ENCODE measurements around the gene TMPRSS4. TPM values are rescaled to one million over a fixed set of nuclear protein-coding genes. Genes with fewer than 3 reads are reported as not detected.

TMPRSS4 gene
- total RNA-seq, 6 experiments from 2014 or later: 0.35 to 0.51 TPM; not detected in 4

DNA sequence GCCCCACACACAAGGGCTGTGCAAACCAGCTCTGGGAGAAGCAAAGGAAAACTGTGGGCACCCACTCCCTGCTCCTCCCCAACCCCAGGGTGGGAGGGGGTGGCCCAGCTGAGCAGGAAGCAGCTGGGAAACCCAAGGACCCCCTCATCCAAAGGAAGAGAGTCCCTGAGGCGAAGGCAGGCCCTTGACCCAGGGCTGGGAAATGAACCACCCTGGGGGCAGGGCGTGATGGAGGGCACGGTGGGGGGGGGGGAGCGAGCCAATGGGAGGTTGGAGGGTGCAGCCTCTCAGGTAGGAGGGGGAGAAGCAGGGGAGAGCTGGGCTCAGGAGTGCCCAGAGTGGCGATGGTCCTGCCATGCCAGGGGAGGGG is 58.9 kb downstream of the TMPRSS4 start:
- Histone ChIP-seq H3K4me3 (no peak overlapping the region), H3K9me3 (no peaks in the 10 kb centered on the region), H3K27ac (no peak overlapping the region), H3K36me3 (no peaks in the 10 kb centered on the region), H3K4me1 (no peaks in the 10 kb centered on the region), H3K27me3 (no peaks in the 10 kb centered on the region)
- WGBS (ENCODE audit: insufficient coverage, low coverage, low lambda C conversion rate, missing lambda C conversion rate): no CpG with 5 or more reads among the region's 5 CpGs
- TF ChIP-seq, protein P1, sequence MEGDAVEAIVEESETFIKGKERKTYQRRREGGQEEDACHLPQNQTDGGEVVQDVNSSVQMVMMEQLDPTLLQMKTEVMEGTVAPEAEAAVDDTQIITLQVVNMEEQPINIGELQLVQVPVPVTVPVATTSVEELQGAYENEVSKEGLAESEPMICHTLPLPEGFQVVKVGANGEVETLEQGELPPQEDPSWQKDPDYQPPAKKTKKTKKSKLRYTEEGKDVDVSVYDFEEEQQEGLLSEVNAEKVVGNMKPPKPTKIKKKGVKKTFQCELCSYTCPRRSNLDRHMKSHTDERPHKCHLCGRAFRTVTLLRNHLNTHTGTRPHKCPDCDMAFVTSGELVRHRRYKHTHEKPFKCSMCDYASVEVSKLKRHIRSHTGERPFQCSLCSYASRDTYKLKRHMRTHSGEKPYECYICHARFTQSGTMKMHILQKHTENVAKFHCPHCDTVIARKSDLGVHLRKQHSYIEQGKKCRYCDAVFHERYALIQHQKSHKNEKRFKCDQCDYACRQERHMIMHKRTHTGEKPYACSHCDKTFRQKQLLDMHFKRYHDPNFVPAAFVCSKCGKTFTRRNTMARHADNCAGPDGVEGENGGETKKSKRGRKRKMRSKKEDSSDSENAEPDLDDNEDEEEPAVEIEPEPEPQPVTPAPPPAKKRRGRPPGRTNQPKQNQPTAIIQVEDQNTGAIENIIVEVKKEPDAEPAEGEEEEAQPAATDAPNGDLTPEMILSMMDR (IDR thresholded peaks at IDR 0.05): no peak
- no peak for TF ChIP-seq POLR2A (IDR thresholded peaks at IDR 0.05)
- DNase-seq: peak in 1 of 3 donors; percentile 16
- intact Hi-C loops (cut with DNase I): no loop called here
- ATAC-seq: no peak

- DNase-seq: no peak
Observed at GRCh38 chr11:118136341-118136740, 59.5 kb downstream of the TMPRSS4 start.

GRCh38 chr11:118136801-118137200 is 59.9 kb downstream of the TMPRSS4 start:
- 79% methylated on average over 7 of the region's 10 CpGs for WGBS (ENCODE audit: insufficient coverage, low coverage, low lambda C conversion rate, missing lambda C conversion rate)
- Histone ChIP-seq H3K27ac (no peak overlapping the region), H3K4me3 (no peak overlapping the region), H3K36me3 (no peaks in the 10 kb centered on the region), H3K9me3 (no peaks in the 10 kb centered on the region), H3K27me3 (no peaks in the 10 kb centered on the region), H3K4me1 (no peaks in the 10 kb centered on the region)
- intact Hi-C loops (cut with DNase I): no loop called here
- DNase-seq (no peak), ATAC-seq (no peak)
- TF ChIP-seq, protein P1 (IDR thresholded peaks at IDR 0.05): no peak
- no peak for TF ChIP-seq POLR2A (IDR thresholded peaks at IDR 0.05)

More at GRCh38 chr11:118136341-118136740, 59.5 kb downstream of the TMPRSS4 start:
- Histone ChIP-seq H3K4me1 (no peaks in the 10 kb centered on the region), H3K27me3 (no peaks in the 10 kb centered on the region), H3K27ac (no peak overlapping the region), H3K4me3 (no peak overlapping the region), H3K9me3 (no peaks in the 10 kb centered on the region), H3K36me3 (no peaks in the 10 kb centered on the region)
- 38% methylated on average over 1 of the region's 2 CpGs for WGBS (ENCODE audit: insufficient coverage, low coverage, low lambda C conversion rate, missing lambda C conversion rate)
- intact Hi-C loops (cut with DNase I): no loop called here
- ATAC-seq: peak in 1 of 4 donors; percentile 6
- TF ChIP-seq, protein P1 (IDR thresholded peaks at IDR 0.05): no peak
- no peak for TF ChIP-seq POLR2A (IDR thresholded peaks at IDR 0.05)

DNA sequence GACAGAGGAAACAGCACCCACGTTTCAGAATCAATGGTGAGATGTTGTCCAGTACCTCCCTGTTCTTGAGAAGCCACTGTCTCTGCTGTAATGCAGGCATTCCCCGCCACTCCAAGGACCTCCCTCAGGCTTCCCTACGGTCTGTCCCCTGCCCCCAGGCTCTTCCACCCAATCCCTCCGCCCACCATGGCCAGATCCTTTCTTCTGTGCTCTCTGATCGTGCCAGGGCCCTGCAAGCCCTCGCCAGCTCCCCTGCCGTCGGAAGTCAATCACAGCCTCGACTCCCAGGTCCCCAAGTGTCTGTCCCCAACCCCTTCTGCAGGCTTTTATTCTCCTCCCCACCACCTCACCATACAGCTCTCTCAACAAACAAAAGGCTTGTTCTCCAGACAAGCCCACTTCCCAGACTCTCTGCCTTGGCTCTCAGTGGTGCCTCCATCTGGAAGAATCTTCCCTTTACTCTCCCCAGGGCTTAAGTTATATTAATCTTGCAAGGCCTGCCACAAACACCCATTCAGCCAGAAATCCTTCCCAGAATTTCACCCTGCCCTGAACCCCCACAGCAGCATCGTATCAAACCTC is 62.1 kb downstream of the TMPRSS4 start:
- WGBS (ENCODE audit: insufficient coverage, low coverage, low lambda C conversion rate, missing lambda C conversion rate): 45% methylated on average over 9 of the region's 10 CpGs
- Histone ChIP-seq H3K4me3 (no peak overlapping the region), H3K9me3 (no peaks in the 10 kb centered on the region), H3K27ac (no peak overlapping the region), H3K36me3 (no peaks in the 10 kb centered on the region), H3K4me1 (no peaks in the 10 kb centered on the region), H3K27me3 (peaks cover 0 to 7% of the 10 kb centered on the region in 2 donors)
- TF ChIP-seq POLR2A (IDR thresholded peaks at IDR 0.05): no peak
- TF ChIP-seq, protein P1 (IDR thresholded peaks at IDR 0.05): no peak
- intact Hi-C loops (cut with DNase I): no loop called here
- DNase-seq (no peak), ATAC-seq (no peak)

Measured in right lobe of liver (tissue), 6 donors.